NOMO-1 treated with DMSO at 0.1 percent for 48 hours (cell line): Measurements from ENCODE around the gene CLCA4.
"Not testable (repeated sequence)": the region's sequence is repeated elsewhere in the genome, so short reads cannot be mapped to it uniquely, and the experiment has no call there.

ENCODE experiments used
- DNase-seq: peaks from one replicate; lab custom pipeline; 2025; ENCODE audit not compliant: unreplicated experiment; lab: John Stamatoyannopoulos, UW

Gene CLCA4

DNA sequence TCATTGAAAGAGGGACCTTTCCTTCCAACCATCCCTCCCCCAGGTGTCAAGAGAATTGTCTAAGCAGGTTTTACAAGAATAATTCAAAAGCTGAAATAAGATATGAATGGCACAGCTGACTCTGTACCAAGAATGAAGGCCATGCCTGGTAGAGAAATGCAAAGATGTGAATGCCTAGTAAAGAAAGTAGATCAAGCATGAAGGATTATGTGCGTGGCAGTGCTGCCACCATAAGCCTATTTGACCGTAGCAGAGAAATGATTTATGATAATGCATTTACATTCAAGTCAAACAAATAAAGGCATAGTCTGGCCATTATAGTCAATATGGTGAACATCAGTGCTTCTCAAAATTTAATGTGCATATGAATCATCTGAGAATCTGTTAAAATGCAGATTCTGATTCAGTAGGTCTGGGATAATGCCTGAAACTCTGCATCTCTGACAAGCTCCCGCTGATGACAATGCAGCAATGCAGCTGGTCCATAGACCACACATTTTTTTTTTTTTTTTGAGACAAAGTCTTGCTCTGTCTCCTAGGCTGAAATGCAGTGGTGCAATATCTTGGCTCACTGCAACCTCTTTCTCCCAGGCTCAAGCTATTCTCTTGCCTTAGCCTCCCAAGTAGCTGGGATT, 16.6 kb upstream of the CLCA4 start:
- DNase-seq: no peak

DNA sequence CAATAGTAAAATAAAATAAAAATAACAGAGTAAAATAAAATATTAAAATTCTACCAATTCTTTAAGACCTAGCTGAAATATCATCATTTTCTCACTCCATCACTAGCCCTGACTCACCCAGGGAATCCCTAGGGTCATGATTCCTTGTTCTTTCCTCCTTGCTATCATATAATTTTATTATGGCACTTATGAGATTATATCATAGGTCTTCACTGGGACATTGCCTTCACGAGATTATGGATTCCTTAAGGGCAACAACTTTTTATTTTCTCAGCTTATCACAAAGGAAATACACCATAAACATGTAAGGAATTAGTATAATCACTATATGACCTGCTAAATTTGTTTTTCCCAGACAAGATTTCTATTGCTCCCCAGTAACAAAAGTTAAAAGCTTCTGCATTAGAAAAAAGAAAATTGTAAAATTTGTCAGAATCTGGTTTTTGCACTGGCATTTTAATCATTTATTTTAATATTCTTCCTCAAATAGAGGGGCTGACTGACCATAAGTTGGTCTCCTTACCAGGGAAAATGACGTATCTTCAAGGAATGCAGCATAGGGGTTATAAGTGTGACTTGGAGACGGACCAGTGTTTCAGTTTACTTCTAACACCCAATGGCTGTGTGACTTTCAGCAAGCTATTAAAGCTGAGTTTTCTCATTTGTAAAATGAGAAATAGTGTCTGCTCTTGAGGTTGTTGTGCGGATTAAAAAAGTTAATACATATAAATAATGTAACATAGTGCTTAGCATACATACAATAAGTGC, 8.8 kb upstream of the CLCA4 start:
- DNase-seq: no peak

DNA sequence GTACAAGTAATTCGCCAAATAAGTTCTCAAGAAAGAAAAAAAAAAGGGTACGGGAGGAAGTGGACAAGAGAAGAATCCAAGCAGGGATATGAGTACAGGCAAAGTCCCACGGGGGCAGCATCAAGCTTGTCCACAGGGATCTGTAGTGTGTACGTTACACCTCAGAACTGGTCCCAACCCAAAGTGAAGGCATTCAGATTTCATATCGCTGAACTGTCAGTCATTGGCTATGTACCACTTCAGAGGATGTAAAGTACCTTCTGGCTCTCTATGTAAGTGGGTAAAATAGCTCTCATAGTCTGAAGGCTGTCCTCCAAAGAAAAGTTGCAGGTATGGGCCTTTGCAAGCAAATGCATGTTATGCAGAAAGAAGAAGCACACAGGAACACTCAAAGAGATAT, 8.1 kb upstream of the CLCA4 start:
- no peak for DNase-seq

DNA sequence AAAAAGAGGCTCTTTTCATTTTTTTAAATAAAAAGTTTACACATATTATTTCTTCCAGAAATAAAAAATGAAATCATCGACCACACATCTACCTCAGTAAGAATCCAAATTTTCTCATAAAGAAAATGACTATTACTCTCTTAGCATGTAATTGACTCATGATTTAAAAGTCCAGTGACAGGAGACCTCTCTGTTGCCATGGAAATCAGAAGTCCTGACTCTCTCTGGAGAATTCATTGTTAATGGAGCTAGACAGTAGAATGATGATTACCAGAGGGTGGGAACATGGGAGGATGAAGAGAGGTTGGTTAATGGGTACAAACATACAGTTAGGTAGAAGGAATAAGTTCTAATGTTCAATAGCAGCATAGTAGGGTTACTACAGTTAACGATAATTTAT, 5.0 kb upstream of the CLCA4 start:
- no peak for DNase-seq

DNA sequence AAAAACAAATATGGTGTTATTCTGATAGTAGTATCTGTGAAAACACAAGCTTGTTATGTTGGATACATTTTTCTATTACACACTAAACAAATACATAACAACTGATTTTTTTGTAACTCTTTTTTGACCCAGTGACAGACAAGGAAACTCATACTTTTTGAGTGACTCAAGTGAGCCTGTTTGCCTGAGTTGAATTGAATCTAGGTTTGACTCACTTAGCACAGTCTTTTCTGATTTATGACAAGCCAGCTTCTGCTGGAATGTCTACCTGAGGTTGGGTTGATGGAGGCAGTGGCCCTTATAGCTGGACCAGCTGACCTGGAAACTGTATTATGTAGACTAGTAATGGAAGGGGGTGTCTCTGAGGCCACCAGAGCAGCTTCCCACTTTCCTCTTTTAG, 4.2 kb upstream of the CLCA4 start:
- DNase-seq: no peak

DNA sequence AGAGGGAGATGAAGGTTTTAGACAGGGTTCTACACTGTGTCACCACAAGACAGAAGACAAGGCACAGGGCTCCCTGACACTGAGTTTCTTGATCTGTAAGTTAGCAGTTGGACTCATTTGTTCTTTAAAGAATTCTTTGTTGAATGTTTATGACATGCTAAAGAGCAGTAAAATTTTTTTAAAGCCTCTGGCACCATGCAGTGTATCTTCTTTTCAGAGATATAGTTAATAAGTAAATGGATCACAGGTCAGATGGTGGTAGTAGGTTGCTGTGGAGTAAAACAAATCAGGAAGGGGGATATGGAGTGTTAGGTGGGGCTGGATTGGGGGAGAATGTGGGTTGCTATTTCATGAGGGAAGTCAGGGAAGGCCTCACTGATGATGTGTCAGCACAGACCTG, 2.0 kb downstream of the CLCA4 start:
- DNase-seq: no peak

DNA sequence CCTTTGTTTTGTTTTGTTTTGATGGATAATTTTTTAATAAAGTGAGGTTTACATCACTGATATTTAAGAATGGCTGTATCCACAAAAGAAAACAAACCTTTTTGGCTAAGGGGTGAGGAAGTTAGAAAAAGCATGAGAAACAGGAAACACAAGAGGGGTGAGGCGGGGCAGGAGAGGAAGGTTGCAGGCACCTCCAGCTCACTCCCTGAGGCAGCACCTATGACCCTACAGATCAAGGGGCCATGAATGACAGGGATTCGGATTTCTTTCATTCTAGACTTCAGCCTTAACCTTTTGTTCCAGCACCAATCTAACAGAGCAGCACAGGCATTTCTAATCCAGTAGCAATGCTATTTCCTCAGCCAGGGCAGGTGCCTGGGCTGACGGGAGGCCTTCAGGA, 4.4 kb downstream of the CLCA4 start:
- no peak for DNase-seq

DNA sequence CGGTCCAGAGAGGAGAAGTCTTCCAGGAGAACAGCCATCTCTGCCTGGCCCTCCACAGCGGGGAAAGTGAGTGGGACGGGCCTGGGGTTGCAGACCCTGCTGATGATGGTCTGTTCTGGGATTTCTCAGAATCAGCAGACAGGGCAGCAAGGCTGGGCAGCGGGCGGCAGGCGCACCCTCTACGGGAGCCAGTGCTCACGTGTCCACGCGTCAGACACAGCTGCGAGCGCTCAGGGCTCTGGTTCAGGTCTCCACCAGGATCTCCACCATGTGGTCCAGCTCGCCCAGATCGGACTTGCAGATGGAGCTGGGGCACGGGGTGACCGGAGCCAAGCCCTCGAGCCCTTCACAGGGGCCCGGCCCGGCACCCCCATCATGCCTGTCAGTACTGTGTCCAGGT, 5.5 kb downstream of the CLCA4 start:
- no peak for DNase-seq

DNA sequence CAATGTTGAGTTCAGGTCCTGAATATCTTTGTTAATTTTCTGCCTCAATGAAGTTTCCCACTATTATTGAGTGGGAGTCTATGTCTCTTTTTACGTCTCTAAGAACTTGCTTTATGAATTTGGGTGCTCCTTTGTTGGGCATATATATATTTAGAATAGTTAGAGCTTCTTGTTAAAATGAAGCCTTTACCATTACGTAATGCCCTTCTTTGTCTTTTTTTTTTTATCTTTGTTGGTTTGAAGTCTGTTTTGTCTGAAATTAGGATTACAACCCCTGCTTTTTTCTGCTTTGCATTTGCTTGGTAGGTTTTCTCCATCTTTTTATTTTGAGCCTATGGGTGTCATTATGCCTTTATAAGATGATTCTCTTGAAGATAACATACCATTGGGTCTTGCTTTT, 10.9 kb downstream of the CLCA4 start:
- no peak for DNase-seq

DNA sequence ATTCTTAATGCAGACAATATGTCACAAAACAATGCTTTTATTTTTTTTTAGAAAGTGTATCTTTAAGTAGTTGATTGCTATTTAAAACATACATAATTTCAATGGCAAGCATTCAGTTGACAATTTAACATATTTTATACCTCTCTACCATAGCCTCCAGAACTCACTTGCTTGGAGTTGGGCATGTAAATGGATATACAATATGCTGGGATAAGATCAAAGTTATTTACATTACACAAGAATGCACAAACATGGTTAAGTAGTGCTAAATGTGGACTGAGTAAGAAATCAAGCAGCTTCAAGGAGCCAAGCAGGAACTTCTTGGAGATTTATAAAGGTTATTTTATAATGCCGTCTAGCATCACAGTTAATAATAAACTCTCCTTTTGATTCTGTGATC, 17.0 kb downstream of the CLCA4 start:
- no peak for DNase-seq

DNA sequence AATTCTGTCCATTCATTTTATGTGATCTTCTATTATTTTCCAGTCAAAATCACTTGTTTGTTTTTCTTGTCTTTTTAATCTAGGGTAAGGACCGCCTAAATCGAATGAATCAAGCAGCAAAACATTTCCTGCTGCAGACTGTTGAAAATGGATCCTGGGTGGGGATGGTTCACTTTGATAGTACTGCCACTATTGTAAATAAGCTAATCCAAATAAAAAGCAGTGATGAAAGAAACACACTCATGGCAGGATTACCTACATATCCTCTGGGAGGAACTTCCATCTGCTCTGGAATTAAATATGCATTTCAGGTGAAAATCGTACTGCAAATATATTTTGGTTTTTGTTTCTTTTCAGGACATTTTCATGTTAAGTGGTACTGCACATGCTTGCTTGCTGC, 20.5 kb downstream of the CLCA4 start:
- DNase-seq: no peak

DNA sequence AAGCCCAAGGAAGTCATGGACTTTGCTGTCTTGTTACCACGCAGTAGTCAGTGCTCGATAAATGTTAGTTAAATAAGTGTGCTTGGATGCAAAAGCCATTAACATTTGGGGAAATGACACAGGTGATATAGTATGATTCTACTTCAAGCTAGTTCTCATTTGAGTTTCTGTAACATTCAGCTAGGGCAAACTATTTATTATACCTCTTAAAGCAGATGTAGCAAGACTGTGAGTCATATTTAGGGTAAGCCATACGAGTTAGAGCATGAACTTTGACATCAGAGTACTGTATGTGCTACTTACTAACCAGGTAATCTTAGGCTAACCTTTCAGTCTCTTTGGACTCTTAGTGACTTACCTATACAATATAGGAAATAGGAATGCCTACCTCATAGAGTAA, 21.0 kb downstream of the CLCA4 start:
- DNase-seq: no peak

DNA sequence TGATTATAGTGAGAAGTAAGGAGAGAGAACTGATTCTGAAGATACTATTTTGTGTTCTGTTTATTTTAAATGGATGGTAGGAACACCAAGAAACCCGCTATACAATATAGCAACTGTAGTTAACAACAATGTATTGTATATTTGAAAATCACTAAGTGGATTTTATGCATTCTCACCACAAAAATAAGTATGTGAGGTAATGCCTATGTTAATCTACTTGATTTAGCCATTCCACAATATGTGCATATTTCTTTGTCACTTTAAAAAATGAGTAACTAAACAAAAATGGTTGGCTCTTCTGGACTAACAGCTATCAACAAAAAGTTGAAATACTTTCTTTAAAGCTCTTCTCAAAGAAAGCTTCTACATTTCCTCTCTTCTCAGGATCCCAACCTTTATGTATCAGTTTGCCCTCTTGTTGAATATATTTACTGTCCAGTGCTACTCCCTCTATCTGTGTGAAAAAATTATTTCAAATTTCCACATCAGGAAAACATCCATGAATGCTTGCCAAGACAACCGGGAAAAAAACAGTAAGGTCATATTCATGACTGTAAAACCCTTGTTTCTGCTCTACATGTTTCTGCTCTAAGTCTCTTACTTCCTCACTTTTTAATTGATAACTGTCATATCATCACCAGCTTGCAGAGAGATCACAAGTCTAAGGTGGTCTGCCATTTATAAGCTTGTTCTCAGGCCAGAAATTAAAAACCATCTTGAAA, 27.0 kb downstream of the CLCA4 start:
- DNase-seq: no peak

DNA sequence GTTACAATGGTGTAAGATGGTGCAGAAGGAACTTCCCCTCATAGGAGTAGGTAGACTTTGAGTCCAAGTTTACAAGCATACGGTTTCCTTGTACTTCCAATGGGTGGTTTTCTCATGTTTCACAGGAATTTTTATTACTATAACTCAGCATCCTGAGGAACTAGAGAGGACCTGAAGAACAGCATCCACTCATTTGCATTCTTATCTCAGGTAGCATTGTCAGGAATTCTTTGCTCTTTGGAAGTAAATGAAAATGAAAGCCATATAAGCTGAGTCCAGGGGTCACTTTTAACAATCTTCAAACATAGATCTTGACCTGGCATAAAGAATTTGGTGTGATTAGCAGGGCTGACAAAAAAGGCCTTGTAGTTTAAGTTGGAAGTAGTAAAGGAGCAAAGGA, 34.4 kb downstream of the CLCA4 start:
- no peak for DNase-seq

DNA sequence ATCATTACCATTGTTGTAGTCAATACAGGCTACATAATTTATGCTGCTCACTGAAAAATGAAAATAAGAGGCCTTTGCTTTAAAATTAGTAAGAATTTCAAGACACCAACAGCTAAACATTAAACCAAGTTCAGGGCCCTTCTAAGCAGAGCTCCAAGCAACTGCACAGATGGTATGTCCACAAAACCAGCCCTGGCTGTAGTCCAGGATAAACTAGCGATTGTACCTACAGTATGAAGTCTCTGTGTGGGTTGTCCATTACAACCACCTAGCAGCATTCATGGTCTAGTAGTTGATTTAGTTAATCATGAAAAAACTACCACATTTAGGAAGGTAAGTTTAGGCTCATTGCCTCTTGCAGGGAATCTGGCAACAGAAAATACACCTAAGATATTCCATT, 35.3 kb downstream of the CLCA4 start:
- no peak for DNase-seq

DNA sequence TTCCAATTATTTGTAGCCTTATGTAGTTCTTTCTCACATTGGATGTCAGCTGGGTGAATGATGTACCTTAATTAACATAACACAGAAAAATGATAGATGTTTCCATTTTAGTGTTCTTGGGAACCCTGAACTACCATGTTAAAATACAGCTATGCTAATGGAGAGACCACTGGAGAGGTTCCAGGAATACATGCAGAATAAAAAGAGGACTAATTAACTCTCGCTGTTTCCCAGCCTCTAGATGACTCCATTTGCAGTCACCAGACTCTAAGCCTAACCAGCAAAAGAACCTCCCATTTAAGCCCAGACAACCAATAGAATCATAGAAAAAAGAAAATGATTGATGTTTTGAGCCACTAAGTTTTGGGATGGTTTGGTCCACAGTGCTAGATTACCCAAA, 36.2 kb downstream of the CLCA4 start:
- no peak for DNase-seq

DNA sequence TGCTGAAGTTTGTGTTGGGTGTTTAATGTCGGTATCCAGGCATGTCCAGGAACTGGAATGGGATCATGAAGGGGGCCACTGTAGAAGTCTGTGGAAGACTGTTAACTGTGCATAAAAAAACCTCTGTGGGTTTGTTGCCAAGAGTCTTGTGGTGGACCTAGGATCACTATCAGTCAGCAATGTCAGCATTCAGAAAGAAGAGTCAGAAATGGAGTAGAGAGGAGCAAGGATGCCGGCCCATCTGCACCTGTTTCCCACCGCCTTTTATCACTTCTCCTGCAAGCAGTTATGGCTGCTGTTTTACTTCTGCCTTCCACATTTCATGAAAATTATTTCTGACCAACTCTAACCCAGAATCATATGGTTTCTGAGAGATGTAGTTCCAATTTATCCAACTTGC, 36.7 kb downstream of the CLCA4 start:
- DNase-seq: no peak

DNA sequence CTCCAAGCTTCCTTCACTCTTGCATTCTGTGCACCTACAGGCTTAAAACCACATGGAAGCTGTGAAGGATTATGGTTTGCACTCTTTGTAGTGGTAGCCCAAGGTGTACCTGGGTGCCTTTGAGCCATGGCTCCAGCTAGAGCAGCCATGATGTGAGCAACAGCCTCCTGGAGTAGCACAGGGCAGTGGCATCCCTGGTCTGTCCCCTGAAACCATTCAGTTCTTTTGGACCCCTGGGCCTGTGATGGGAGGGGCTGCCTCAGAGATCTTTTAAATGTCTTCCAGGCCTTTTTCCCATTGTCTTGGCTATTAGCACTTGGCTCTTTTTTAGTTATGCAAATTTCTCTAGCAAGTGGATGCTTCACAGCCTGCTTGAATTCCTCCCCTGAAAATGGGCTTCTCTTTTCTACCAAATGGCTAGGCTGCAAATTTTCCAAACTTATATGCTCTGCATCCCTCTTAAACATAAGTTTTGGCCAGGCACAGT, 47.4 kb downstream of the CLCA4 start:
- no peak for DNase-seq

DNA sequence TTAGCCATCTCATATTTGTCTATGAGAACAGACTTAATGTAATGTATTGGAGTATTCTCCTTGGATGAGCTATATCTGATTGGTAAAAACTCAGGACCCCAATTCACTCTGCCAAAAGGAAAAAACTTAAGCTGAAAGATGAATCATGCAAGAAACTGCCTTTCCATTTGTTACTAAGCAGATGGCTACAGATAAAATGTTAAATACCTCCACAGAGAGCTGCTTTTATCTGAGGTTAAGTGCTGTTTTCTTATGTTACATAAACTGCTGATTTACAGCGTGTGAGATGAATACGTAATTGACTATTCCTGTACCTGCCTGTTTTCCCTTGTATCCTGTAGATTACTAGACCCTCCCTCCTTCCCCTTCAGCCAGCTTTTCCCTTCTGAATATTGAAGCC, 49.3 kb downstream of the CLCA4 start:
- DNase-seq: no peak

DNA sequence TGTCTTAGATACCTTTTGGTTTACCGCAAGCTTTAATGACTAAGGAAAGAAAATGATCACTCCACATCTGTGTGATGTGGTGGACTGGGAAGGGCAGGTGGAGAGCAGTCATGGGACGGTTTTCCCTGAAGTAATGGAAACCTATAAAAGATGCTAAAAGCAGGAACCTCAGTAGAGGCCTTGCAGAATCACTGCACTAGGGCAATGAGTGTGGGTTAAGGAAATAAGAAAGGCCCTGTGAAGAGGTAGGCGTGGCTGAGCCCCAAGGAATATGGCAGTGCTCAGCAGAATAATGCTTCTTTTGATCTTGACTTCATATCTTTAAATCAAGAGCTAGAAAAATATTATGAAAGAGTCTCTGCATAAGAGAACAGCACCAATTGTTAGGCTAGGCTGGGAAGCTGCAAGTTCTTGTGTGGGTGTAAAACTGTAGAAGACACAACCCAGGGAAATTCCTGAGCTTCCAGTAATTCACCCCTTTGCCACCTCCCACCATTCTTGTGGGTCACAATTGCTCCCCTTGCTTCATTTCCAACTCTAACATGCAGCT, 49.9 kb downstream of the CLCA4 start:
- no peak for DNase-seq

DNA sequence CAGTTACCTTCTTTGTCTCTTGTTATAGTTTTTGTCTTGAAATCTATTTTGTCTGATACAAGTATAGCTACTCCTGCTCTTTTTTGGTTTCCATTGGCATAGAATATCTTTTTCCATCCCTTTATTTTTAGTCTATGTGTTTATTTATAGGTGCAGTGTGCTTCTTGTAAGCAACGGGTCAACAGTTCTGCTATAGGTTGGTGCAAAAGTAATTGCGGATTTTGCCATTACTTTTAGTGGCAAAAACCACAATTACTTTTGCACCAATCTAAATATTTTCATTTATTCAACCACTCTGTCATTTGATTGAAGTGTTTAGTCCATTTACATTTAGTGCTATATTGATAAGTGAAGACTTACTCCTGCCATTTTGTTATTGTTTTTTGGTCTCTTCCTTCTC, 59.2 kb downstream of the CLCA4 start:
- DNase-seq: not testable (repeated sequence)

DNA sequence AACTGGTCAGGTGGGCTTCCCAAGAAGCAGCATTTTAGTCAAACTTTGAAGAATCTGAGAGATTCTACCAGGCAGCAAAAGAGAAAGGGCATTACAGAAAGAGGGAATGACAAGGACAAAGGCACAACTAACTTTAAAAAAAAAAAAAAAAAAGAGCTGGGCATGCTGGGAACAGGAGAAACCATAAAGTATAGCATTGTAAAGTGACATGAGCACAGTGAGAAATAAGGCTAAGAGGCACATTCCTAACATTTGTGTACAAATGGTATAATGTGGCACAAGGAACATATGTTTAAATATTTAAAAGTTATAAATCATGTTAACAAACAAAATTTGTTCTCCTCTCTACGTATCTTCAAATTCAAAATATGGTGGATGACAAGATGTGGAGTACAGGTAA, 69.6 kb downstream of the CLCA4 start:
- no peak for DNase-seq
